Right lobe of liver (tissue), 6 donors: ENCODE measurements around the gene THBS3. TPM values are rescaled to one million over a fixed set of nuclear protein-coding genes. Genes with fewer than 3 reads are reported as not detected.
A peak's percentile ranks its signal among the peaks of the same experiment; 100 is the strongest.
"Not testable (repeated sequence)": the region's sequence is repeated elsewhere in the genome, so short reads cannot be mapped to it uniquely, and the experiment has no call there.

ENCODE experiments used
- ATAC-seq, 4 donors: fragments of 200-7000 bp; cut with Tn5 transposase; one replicate each; pipeline ENCODE4 v1.9.1; 2020; ENCODE audit warnings: mild to moderate bottlenecking in 4 of 4, moderate library complexity in 4 of 4
- DNase-seq, 3 donors: peaks; one replicate each; pipeline ENCODE4 v3.0.0-alpha.2; 2020
- H3K27ac ChIP-seq, 3 donors: fragments of 200-600 bp; one replicate each; pipeline ENCODE4 v1.8.0; 2022
- H3K27me3 ChIP-seq, 2 donors: fragments of 200-600 bp; one replicate each; pipeline ENCODE4 v1.8.0; 2022
- H3K36me3 ChIP-seq, 4 donors: fragments of 200-600 bp; sonication (generic) in 1 of 4; one replicate each; pipeline versions ENCODE4 v1.5.1 to v1.8.0; 2017 to 2022; ENCODE audit warnings: control low read depth in 1 of 4
- H3K4me1 ChIP-seq, 4 donors: fragments of 200-600 bp; sonication (generic) in 1 of 4; one replicate each; pipeline versions ENCODE4 v1.5.1 to v1.8.0; 2017 to 2022; ENCODE audit warnings: control low read depth in 1 of 4
- H3K4me3 ChIP-seq, 3 donors: fragments of 200-600 bp; one replicate each; pipeline ENCODE4 v1.8.0; 2022
- H3K9me3 ChIP-seq, 4 donors: fragments of 200-600 bp; sonication (generic) in 1 of 4; one replicate each; pipeline versions ENCODE4 v1.5.1 to v1.8.0; 2017 to 2022; ENCODE audit warnings: control low read depth in 1 of 4
- CTCF ChIP-seq, 4 donors: fragments of 200-600 bp in 3 of 4; fragments of 450-650 bp in 1 of 4; IDR thresholded peaks; one replicate each; pipeline versions ENCODE4 v1.5.1 to v1.8.0; 2016 to 2022; ENCODE audit warnings: antibody characterized with exemption in 4 of 4, mild to moderate bottlenecking in 2 of 4
- POLR2A ChIP-seq: fragments of 450-650 bp; IDR thresholded peaks from one replicate; pipeline ENCODE4 v1.6.1; 2017; ENCODE audit warnings: antibody characterized with exemption, mild to moderate bottlenecking
- WGBS: methylation state at CpG from one replicate; pipeline ENCODE4 v1.1.6; 2018; ENCODE audit warnings: low coverage, low lambda C conversion rate; ENCODE audit not compliant: insufficient coverage; ENCODE audit errors: missing lambda C conversion rate; 5-methylcytosine and 5-hydroxymethylcytosine counted together
- intact Hi-C, 2 donors: fragments of 100-400 bp; cut with DNase I; formaldehyde crosslinking; loops; one replicate each; pipeline versions ENCODE4 v1.11.2 to v1.14.1; 2022
- total RNA-seq, 6 experiments: library from RNA; depleted of rRNA in 2 of 6; stranded (reverse); fragments of >200 nt in 2 of 6; fragmentation: NEBNext Ultra II Directional in 3 of 6; extraction: Animal tissue kit (Norgen Biotek cat#: 25700) in 3 of 6; gene quantifications; one replicate each; pipeline versions ENCODE4 v1.1.0 to v1.2.4, GENCODE V29; 2016 to 2023
- donor health status: DM: no; HTN: yes; CAD: no.
- donor health status: DM: no; HTN: no; CAD: no.
- donor health status: DM: no; HTN: no; CAD: no.
- donor health status: DM: no; HTN: yes; CAD: no.
- donor health status: DM: no; HTN: yes; CAD: no.

THBS3 gene
- total RNA-seq, 6 experiments from 2014 or later: 4.0 to 14.4 (median 10.5) TPM

GRCh38 chr1:155228096-155228427, 20.4 kb upstream of the THBS3 start:
- WGBS: 48% methylated on average over 9 of the region's 9 CpGs
- Histone ChIP-seq H3K27me3 (no peaks in the 10 kb centered on the region), H3K9me3 (no peaks in the 10 kb centered on the region), H3K36me3 (no peaks in the 10 kb centered on the region), H3K4me1 (peaks cover 0 to 8% (median 0%) of the 10 kb centered on the region in 4 donors), H3K4me3 (peak overlapping the region; percentile 27 to 69 (median 62)), H3K27ac (peak overlapping the region in 2 of 3 donors; percentile 23 to 61)
- intact Hi-C loops: no loop called here
- no peak for DNase-seq
- TF ChIP-seq CTCF (IDR thresholded peaks at IDR 0.05) (no peak), POLR2A (no peak)
- ATAC-seq: no peak

DNA sequence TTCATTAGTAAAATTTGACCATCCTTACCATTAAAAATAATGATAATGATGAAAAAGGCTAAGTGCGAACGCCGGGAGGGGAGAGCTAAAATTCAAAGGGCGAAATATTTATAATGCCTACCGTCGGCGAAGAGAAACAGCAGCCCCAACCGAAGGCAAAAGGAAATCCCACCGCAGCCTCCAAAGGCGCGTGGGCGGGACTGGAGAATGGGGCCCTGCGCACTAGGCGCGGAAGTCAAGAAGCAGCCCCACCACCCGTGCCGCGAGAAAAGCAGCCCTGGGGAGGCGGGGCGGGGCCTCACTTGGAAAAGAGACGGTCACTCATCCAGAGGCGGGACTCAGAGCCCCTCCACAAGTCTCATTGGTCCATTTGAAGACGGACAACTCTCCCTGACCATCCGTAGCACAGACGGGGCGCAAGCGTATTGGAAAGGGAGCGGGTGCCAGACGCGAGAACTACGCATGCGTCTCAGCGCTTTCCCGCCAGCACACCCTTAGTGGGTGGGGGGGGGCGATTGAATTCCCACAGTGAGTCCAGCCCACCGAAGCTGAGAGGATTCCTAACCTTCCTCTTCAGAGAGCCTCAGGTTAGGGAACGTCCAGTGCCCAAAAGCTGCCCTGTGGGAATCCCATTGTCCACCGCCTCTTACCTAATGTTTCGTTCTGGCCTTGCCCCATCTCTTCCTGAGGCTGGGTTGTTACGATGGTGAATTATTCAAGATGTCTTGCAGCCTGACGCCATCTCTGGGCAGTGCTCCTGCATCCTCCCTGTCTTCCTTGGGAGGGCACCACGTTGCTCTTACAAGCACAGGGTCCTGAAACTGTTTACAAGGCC, 19.8 kb upstream of the THBS3 start:
- Histone ChIP-seq H3K4me3 (peak overlapping the region; percentile 52 to 69 (median 62)), H3K9me3 (no peaks in the 10 kb centered on the region), H3K4me1 (peaks cover 0 to 8% (median 0%) of the 10 kb centered on the region in 4 donors), H3K27ac (peak overlapping the region; percentile 49 to 61 (median 59)), H3K36me3 (no peaks in the 10 kb centered on the region), H3K27me3 (no peaks in the 10 kb centered on the region)
- peak; percentile 74 for TF ChIP-seq POLR2A
- TF ChIP-seq CTCF (IDR thresholded peaks at IDR 0.05): no peak
- ATAC-seq (peak; percentile 96 to 99 (median 99)), DNase-seq (peak; percentile 97 to 98 (median 97))
- intact Hi-C loops: no loop called here
- 0% methylated on average over 23 of the region's 42 CpGs for WGBS

GRCh38 chr1:155226910-155227260, 19.2 kb upstream of the THBS3 start:
- ATAC-seq (peak; percentile 47 to 67 (median 58)), DNase-seq (peak in 2 of 3 donors; percentile 60 to 73)
- Histone ChIP-seq H3K36me3 (no peaks in the 10 kb centered on the region), H3K4me1 (peaks cover 0 to 8% (median 0%) of the 10 kb centered on the region in 4 donors), H3K9me3 (no peaks in the 10 kb centered on the region), H3K27me3 (no peaks in the 10 kb centered on the region), H3K27ac (peak overlapping the region; percentile 49 to 59 (median 49)), H3K4me3 (peak overlapping the region; percentile 52 to 69 (median 62))
- TF ChIP-seq CTCF (IDR thresholded peaks at IDR 0.05): no peak
- TF ChIP-seq POLR2A: no peak
- WGBS: 0% methylated on average over 19 of the region's 19 CpGs
- intact Hi-C loops: no loop called here

- Histone ChIP-seq H3K27me3 (no peaks in the 10 kb centered on the region), H3K36me3 (no peaks in the 10 kb centered on the region), H3K4me3 (peak overlapping the region; percentile 52 to 69 (median 62)), H3K4me1 (peaks cover 0 to 8% (median 0%) of the 10 kb centered on the region in 4 donors), H3K27ac (peak overlapping the region; percentile 49 to 59 (median 49)), H3K9me3 (no peaks in the 10 kb centered on the region)
- intact Hi-C loops: no loop called here
- WGBS: 4% methylated on average over 7 of the region's 7 CpGs
- peak; percentile 33 to 51 (median 44) for ATAC-seq
- TF ChIP-seq CTCF (IDR thresholded peaks at IDR 0.05) (peak; percentile 29 to 49 (median 42)), POLR2A (no peak)
- DNase-seq: peak in 2 of 3 donors; percentile 67 to 68
These were observed 18.7 kb upstream of the THBS3 start for GRCh38 chr1:155226188-155226909.

- H3K9me3 ChIP-seq, H3K36me3 ChIP-seq, H3K27me3 ChIP-seq, ATAC-seq, H3K27ac ChIP-seq, H3K4me1 ChIP-seq, intact Hi-C loops, DNase-seq, H3K4me3 ChIP-seq: not testable (repeated sequence)
- WGBS: 96% methylated on average over 8 of the region's 8 CpGs
These were observed 17.7 kb upstream of the THBS3 start for GRCh38 chr1:155225404-155225759.
